ENCODE measurements around the gene CFAP77.

CFAP77 gene

GRCh38 chr9:132408521-132408920, 1.5 kb upstream of the CFAP77 start (continued):
- TF ChIP-seq, protein P1, sequence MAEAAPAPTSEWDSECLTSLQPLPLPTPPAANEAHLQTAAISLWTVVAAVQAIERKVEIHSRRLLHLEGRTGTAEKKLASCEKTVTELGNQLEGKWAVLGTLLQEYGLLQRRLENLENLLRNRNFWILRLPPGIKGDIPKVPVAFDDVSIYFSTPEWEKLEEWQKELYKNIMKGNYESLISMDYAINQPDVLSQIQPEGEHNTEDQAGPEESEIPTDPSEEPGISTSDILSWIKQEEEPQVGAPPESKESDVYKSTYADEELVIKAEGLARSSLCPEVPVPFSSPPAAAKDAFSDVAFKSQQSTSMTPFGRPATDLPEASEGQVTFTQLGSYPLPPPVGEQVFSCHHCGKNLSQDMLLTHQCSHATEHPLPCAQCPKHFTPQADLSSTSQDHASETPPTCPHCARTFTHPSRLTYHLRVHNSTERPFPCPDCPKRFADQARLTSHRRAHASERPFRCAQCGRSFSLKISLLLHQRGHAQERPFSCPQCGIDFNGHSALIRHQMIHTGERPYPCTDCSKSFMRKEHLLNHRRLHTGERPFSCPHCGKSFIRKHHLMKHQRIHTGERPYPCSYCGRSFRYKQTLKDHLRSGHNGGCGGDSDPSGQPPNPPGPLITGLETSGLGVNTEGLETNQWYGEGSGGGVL (tag by site-specific recombination; IDR thresholded peaks at IDR 0.05), result no peak
- no peak for TF ChIP-seq ZNF830 (tag by site-specific recombination; IDR thresholded peaks at IDR 0.05; ENCODE audit: low read depth)
- TF ChIP-seq ZNF623 (tag by site-specific recombination; IDR thresholded peaks at IDR 0.05), result no peak
- no peak for TF ChIP-seq ZNF777 (tag by site-specific recombination; IDR thresholded peaks at IDR 0.05; ENCODE audit: borderline replicate concordance)

DNA sequence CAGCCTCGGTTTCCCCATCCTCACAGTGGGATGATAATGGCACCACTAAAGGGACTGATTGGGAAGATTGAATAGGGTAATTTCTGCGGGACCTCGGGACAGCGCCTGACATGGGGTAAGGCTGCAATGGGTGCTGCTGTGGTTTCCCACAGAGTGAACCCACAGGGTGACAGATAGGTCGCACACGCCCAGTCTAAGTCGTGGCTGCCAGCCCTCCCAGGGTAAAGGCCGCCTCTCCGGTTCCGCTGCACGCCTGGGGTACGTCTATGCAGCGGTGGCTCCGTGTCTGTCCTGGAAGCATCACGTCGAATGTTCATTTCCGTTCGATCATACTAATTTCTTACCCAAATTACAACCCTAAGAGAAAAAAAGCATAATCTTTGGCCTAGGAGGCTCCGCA, 631 bp downstream of the CFAP77 start:
- no peak for TF ChIP-seq ZSCAN5A (tag by site-specific recombination; IDR thresholded peaks at IDR 0.05)
- TF ChIP-seq ZNF645 (tag by site-specific recombination; IDR thresholded peaks at IDR 0.05), result no peak
- TF ChIP-seq TRIM28 (IDR thresholded peaks at IDR 0.05; ENCODE audit: borderline replicate concordance, low read length), result no peak
- TF ChIP-seq, protein P2, sequence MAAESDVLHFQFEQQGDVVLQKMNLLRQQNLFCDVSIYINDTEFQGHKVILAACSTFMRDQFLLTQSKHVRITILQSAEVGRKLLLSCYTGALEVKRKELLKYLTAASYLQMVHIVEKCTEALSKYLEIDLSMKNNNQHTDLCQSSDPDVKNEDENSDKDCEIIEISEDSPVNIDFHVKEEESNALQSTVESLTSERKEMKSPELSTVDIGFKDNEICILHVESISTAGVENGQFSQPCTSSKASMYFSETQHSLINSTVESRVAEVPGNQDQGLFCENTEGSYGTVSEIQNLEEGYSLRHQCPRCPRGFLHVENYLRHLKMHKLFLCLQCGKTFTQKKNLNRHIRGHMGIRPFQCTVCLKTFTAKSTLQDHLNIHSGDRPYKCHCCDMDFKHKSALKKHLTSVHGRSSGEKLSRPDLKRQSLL (tag by site-specific recombination; IDR thresholded peaks at IDR 0.05), result no peak
- no peak for TF ChIP-seq ZNF768 (tag by site-specific recombination; IDR thresholded peaks at IDR 0.05)
- TF ChIP-seq, protein P3, sequence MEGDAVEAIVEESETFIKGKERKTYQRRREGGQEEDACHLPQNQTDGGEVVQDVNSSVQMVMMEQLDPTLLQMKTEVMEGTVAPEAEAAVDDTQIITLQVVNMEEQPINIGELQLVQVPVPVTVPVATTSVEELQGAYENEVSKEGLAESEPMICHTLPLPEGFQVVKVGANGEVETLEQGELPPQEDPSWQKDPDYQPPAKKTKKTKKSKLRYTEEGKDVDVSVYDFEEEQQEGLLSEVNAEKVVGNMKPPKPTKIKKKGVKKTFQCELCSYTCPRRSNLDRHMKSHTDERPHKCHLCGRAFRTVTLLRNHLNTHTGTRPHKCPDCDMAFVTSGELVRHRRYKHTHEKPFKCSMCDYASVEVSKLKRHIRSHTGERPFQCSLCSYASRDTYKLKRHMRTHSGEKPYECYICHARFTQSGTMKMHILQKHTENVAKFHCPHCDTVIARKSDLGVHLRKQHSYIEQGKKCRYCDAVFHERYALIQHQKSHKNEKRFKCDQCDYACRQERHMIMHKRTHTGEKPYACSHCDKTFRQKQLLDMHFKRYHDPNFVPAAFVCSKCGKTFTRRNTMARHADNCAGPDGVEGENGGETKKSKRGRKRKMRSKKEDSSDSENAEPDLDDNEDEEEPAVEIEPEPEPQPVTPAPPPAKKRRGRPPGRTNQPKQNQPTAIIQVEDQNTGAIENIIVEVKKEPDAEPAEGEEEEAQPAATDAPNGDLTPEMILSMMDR (tag by site-specific recombination; IDR thresholded peaks at IDR 0.05), result no peak
- no peak for TF ChIP-seq ZNF350 (tag by site-specific recombination; IDR thresholded peaks at IDR 0.05)
- no peak for TF ChIP-seq ZNF335 (tag by site-specific recombination; conservative IDR thresholded peaks at IDR 0.05)
- no peak for TF ChIP-seq SCRT2 (tag by site-specific recombination; IDR thresholded peaks at IDR 0.05)
- no peak for TF ChIP-seq REPIN1 (tag by site-specific recombination; IDR thresholded peaks at IDR 0.05; ENCODE audit: low read depth)
- TF ChIP-seq ZNF37A (tag by site-specific recombination; IDR thresholded peaks at IDR 0.05), result no peak
- no peak for TF ChIP-seq ZNF830 (tag by site-specific recombination; IDR thresholded peaks at IDR 0.05; ENCODE audit: low read depth)
- no peak for TF ChIP-seq HOXA7 (CRISPR knock-in tag; IDR thresholded peaks at IDR 0.05; ENCODE audit: borderline replicate concordance)
- no peak for TF ChIP-seq ZNF394 (tag by site-specific recombination; IDR thresholded peaks at IDR 0.05; ENCODE audit: borderline replicate concordance)
- TF ChIP-seq PRDM4 (tag by site-specific recombination; IDR thresholded peaks at IDR 0.05), result no peak
- no peak for TF ChIP-seq PATZ1 (tag by site-specific recombination; IDR thresholded peaks at IDR 0.05)
- TF ChIP-seq, protein P4, sequence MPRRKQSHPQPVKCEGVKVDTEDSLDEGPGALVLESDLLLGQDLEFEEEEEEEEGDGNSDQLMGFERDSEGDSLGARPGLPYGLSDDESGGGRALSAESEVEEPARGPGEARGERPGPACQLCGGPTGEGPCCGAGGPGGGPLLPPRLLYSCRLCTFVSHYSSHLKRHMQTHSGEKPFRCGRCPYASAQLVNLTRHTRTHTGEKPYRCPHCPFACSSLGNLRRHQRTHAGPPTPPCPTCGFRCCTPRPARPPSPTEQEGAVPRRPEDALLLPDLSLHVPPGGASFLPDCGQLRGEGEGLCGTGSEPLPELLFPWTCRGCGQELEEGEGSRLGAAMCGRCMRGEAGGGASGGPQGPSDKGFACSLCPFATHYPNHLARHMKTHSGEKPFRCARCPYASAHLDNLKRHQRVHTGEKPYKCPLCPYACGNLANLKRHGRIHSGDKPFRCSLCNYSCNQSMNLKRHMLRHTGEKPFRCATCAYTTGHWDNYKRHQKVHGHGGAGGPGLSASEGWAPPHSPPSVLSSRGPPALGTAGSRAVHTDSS (tag by site-specific recombination; IDR thresholded peaks at IDR 0.05), result no peak
- TF ChIP-seq ZNF184 (tag by site-specific recombination; IDR thresholded peaks at IDR 0.05), result no peak
- no peak overlapping the region for H3K4me3 ChIP-seq (ENCODE audit: low read depth, low read length)
- CTCF ChIA-PET, result interaction anchor here (0.6 to 1.8 kb wide), 12 partner anchors 11 to 490 kb away, joined by 3 to 9 read pairs (median 3); no protein-coding TSS in a partner anchor
- H3K9me3 ChIP-seq (ENCODE audit: control insufficient read depth, insufficient read depth, low read depth, low read length), result no peaks in the 10 kb centered on the region
- H3K4me1 ChIP-seq (ENCODE audit: control insufficient read depth, insufficient read depth, low read length), result no peaks in the 10 kb centered on the region
- no peaks in the 10 kb centered on the region for H3K36me3 ChIP-seq (ENCODE audit: control insufficient read depth in 2 of 2, insufficient read depth in 1 of 2, low read length in 2 of 2)
- POLR2A ChIA-PET, result no interaction called here
- H3K27ac ChIP-seq (ENCODE audit: extremely low read depth, low read depth, low read length), result no peak overlapping the region
